CD4-positive, alpha-beta T cell treated with Interleukin-4 for 1 hour (primary cell): Measurements from ENCODE around the gene DESI1.
"Not testable (repeated sequence)": the region's sequence is repeated elsewhere in the genome, so short reads cannot be mapped to it uniquely, and the experiment has no call there.

ENCODE experiments used
- DNase-seq, 2 donors: peaks; one replicate each; pipeline ENCODE4 v3.0.0-alpha.2; 2020 to 2022

DESI1 gene

DNA sequence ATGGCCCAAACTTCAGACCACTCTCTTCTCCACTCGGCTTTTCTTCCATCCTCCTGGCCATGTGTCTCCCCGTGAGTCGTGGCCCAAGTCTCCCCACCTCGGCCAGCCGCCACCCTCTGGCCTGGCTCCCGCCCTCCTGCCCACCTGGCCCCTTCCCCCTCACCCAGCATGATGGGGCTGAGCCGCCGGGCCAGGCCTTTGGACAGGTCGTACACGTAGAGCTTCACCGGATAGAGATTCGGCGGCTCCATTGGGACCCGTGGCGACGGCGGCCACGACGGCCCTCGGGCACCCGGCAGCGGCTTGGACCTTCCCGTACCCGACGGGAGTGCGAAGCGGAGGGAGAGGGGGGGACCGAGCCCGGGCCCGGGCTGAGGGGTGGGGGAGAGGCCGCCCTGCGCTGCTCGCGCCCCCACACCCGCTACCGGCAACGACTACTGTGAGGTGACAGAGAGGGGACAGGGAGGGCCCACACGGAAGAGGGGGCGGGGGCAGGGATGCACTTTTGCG lies at the start of gene DESI1:
DESI1 (minus strand) TSS at position 455 of the 510 bp plus-strand sequence; CDS start at position 251, 204 bp downstream.
- DNase-seq, result no peak

DNA sequence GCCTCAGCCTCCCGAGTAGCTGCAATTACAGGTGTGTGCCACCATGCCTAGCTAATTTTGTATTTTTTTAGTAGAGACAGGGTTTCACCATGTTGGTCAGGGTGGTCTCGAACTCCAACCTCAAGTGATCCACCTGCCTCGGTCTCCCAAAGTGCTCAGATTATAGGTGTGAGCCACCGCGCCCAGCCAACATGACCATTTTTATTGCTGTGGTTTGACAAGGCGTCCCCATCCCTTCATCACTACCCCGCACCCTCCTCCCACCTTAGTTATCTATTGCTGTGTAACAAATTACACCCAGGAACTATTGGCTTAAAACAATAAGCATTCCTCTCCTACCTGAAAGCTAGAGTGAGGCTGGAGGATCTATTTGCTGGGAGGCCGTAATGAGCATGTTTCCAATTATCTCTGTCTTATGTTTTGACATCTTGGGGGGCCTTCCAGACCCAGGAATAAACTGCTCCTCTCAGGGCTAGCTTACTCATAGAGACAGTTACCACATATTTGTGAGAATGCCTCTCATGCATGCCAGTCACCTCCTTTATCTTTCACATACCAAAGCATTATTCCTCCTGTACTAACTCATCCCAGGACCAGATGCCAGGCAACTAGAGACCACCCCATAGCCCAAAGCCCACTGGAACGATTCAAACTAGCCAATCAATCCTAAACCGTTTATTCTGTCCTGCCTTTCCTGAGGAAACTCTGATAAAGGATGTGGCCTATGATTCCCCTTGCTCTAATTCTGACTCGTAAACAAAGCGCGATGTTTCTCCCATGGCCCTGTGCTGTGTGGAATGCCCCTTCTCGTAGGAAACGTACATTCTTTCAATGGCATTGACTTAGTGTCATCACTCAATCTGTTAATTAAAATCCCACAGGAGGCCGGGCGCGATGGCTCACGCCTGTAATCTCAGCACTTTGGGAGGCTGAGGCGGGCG lies 48.4 kb upstream of the DESI1 start:
- no peak for DNase-seq

DNA sequence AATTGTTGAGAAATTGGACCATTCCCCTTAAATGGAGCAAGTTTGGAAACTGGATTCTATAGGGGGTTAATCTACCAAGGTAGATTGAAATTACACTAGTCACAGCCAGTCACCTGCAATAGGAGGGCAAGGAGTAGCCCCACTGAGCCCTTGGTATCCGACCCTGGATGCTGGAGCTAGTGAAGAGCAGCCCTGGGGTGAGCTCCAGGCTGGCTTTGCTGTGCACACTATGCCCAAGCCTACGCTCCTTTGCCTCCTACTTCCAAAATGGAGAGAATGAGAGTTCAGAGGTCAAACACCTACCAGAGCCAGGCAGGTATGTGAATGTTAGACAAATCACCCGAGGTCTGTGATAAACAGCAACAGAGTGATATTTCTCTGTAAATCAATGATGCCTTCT lies 44.1 kb upstream of the DESI1 start:
- DNase-seq, result no peak

DNA sequence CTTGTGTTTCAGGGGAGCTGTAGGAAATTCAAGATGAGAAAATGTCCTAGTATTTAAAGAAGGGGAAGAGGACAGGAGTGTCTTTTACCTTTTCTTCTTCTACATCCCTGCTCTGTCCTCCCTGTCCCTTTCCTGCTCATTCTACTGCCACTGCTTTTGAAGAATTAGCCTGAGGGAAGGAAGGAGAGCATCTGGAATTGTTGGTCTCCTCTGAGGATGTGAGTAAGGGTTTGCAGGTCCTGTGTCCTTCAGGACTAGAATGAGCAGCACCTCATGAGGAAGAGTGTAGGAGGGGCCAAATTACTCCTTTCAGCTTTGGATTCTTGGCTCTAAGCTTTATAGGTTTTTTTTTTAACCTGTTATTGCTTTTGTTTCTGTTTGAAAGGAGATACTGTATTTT lies 43.6 kb upstream of the DESI1 start:
- no peak for DNase-seq

DNA sequence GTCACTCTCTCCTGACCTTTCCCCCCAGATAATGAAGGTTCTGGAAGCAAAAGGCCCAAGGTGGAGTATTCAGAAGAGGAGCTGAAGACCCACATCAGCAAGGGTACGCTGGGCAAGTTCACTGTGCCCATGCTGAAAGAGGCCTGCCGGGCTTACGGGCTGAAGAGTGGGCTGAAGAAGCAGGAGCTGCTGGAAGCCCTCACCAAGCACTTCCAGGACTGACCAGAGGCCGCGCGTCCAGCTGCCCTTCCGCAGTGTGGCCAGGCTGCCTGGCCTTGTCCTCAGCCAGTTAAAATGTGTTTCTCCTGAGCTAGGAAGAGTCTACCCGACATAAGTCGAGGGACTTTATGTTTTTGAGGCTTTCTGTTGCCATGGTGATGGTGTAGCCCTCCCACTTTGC lies 42.8 kb upstream of the DESI1 start:
- DNase-seq, result not testable (repeated sequence)

DNA sequence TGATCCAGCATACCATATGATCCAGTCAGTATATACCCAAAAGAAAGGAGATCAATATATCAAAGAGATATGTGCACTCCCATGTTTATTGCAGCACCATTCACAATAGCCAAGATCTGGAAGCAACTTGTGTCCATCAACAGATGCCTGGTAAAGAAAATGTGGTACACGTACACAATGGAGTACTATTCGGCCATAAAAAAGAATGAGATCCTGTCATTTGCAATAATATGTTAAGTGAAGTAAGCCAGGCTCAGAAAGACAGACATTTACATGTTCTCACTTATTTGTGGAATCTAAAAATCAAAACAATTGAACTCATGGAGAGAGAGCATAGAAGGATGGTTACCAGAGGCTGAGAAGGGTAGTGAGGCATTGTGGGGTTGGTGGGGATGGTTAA lies 40.9 kb upstream of the DESI1 start:
- DNase-seq, result no peak

DNA sequence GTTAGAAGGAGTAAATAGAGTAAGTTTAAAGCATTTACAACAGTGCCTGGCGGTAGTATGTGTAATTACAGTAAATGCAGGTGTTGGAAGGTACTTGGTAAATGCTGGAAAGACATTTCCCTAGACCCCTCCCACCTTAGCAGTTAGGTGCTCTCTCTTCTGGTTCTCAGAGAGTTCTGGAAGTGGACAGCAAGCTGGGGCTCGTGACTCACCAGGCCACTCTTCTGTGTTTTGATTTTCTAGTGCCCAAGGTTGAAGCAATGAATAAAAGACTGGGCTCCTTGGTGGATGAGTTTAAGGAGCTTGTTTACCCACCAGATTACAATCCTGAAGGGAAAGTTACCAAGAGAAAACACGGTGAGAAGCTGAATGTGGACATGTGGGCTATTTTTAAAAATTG lies 40.2 kb upstream of the DESI1 start:
- no peak for DNase-seq

DNA sequence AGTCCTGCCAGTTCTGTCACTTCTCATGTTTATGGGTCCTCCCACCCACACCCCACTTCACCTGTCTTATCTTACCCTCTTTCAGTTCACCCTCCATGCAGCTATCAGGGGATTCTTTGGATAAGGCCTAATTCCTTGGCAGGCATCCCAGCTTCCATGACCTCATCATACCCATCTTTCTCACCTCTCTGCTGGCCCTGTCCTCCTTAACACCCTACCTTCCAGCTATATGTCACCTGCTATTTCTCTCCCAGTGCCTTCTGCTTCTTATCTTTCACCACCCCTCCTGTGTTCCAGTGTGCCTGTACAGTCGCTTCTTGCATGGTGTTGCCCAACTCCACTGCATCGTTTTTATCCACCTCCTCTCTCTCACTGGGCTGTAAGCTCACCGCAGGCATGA lies 39.6 kb upstream of the DESI1 start:
- no peak for DNase-seq

DNA sequence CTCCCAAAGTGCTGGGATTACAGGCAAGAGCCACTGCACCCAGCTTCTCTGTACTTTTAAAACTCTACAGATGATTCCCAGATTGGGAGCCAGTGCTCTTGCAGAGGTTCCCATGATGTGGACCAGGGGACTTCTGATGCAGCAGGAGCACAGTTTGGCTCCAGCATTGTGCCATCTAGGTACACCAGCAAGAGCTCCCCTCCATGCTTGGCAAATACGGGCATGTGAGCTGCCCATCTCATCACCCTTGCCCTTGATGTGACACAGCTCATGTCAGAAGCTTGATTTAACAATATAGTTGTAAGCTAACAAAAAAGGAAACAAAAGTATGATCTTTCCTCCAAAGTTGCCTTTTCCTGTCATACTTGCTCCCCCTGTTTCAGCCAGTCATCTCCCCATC lies 39.1 kb upstream of the DESI1 start:
- DNase-seq, result no peak

DNA sequence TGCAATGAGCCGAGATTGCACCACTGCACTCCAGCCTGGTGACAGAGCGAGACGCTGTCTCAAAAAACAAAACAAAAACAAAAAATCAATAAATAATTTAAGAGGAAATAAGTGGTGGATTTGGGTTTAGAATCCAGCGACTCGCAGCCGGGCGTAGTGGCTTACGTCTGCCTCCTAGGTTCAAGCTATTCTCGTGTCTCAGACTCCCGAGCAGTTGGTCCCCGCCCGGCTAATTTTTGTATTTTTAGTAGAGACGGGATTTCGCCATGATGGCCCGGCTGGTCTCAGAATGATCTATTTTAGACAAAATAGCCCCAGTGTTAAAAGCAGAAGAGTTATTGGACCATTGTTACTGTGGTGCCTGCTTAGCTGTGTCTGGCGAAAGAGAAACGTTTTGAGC lies 38.0 kb upstream of the DESI1 start:
- DNase-seq, result no peak

DNA sequence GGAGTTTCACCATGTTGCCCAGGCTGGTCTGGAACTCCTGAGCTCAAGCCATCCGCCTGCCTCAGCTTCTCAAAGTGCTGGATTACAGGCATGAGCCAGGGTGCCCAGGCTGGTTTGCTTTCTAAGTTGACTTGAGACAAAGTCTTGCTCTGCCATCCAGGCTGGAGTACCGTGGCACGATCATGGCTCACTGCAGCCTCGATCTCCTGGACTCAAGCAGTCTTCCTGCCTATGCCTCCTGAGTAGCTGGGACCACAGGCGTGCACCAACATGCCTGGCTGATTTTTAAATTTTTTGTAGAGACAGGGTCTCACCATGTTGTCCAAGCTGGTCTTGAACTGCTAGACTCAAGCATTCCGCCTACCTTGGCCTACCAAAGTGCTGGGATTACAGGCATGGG lies 36.9 kb upstream of the DESI1 start:
- no peak for DNase-seq

DNA sequence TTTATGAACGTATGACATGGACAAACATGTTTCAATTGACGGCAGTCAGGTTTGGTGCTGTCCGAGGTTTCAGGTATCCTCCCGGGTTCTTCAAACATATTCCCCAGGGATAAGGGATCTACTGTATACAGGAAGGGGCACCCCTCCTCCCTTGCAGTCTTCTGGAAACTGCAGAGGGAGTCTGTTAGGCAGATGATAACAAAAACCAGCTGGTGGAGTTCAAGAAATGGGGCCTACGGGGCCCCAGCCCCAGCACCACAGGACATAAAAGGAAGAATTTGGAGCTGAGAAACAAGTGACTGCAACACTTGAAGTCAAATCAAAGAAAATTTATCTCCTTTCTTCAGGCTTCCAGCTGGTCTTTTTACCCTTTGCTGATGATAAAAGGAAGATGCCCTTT lies 35.7 kb upstream of the DESI1 start:
- DNase-seq, result no peak

DNA sequence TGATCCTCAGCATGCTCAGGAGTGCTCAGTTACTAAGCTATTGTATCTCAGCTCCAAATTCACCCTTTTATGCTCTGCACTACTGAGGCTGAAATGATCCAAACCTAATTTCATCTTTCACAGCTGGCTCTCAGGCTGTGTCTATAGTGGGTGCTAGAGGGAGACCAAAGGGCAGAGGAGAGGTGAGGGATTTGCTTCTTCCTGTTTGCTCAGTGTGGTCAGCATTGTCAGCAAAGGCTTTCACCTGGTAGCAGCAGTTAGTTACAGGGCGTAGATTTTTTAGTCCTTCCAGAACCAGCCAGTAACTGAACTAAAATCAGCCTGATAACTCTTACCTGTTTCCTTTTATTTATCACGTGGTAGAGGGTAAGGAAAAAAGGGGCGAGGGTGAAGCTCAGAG lies 33.5 kb upstream of the DESI1 start:
- no peak for DNase-seq

DNA sequence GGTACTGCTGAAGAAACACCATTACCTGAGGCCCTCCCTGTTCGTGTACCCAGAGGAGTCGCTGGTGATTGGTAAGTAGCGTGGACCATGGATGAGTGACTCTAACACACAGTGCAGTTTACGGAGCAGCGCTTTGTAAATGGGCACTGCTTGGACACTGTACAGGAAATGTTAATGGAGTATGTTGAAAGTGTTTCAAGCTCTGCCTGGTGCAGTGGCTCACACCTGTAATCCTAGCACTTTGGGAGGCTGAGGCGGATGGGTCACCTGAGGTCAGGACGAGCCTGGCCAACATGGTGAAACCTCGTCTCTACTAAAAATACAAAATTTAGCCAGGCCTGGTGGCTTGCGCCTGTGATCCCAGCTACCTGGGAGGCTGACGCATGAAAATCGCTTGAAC lies 30.0 kb upstream of the DESI1 start:
- DNase-seq, result no peak

DNA sequence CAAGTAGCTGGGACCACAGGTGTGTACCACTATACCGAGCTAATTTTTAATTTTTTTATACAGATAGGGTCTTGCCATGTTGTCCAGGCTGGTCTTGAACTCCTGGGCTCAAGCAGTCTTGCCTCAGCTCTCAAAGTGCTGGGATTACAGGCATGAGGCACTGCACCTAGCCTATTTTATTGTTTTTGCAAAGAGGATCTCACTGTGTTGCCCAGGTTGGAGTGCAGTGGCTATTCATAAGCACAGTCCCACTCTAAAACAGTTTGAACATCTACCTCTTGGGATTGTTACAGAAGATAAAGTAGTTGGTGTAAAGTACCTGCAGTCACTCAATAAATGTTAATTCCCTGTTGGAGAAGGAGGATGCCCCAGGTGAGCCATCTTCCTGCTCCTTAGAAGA lies 29.4 kb upstream of the DESI1 start:
- DNase-seq, result no peak

DNA sequence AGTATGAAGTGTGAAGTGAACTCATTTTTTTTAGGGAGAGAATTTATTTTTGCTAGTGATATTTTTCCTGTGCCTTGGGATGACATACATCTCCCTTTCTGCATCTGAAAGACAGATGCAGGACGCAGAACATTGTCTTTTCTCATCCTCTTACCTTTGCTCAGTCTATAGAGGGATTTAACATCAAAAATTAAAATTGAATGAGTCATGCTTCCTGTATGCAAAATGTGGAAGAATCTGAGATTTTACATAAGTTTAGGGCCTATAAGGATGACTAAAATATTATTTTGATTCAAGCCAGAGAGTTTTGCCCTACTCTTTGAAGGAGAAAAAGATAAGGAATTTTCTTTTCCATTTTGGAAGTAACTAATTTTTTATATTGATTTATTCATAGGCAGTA lies 27.6 kb upstream of the DESI1 start:
- no peak for DNase-seq

DNA sequence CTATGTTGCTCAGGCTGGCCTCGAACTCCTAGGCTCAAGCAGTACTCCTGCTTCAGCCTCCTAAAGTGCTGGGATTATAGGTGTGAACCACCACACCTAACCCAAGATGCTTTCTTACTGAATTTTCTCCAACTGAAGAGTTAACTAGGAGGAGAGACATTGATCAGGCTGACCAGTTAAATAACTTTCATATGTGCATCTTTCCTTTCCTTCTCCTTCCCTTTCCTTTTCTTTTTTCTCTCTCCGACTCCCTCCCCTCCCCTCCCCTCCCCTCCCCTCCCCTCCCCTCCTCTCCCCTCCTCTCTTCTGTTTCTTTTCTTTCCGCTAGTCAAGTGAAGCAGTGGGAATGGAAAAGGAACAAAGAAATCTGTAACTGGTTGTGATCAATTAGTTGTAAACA lies 26.9 kb upstream of the DESI1 start:
- DNase-seq, result no peak

DNA sequence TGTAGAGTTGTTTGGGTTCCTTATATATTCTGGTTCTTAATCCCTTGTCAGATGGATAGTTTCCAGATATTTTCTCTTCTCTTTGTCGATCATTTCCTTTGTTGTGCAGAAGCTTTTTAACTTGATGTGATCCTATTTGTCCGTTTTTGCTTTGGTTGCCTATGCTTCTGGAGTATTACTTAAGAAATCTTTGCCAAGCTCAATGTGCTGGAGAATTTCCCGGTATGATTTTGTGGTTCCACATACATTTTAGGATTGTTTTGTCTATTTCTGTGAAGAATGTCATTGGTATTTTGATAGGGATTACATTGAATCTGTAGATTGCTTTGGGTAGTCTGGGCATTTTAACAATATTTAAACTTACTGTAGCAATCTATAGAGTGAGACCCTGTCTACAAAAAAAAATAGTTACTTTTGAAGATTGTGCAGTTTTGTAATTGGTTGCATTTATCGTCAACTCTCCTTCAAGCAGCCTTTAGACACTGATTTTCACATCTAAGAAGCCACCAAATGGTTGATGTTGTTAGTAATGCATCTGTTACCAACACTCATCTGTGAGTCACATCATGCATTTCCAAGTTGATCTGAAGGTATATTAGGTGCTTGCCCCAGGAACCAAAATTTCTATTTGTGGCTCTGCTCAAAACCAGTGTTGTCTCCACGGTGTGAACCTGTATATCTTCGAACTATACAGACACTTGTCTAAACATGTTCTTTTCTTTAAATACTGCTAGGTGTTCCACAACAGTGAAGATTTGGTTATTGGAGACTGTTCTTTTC lies 21.7 kb upstream of the DESI1 start:
- no peak for DNase-seq

DNA sequence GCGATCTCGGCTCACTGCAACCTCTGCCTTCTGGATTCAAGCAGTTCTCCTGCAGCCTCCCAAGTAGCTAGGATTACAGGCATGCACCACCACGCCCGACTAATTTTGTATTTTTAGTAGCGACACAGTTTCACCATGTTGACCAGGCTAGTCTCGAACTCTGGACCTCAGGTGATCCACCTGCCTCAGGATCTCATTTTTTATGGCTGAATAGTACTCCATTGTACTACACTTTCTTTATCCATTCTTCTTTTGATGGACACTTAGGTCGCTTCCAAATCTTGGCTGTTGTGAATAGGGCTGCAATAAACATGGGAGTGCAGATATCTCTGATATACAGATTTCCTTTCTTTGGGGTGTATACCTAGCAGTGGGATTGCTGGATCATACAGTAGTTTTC lies 21.0 kb upstream of the DESI1 start:
- DNase-seq, result no peak

DNA sequence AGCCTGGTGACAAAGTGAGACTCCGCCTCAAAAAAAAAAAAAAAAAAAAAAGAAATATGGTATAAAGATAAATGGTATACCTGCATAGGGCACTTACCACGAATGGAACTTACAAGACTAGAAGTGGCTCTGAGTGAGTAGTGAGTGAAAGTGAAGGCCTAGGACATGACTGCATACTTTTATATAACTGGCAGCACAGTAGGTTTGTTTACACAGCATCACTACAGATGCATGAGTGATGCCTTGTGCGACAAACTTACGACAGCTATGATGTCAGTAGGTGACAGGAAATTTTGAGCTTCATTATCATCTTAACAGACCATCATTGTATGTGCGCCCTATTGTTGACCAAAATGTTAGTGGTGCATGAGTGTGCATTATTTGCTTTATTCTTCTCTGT lies 17.9 kb upstream of the DESI1 start:
- no peak for DNase-seq

DNA sequence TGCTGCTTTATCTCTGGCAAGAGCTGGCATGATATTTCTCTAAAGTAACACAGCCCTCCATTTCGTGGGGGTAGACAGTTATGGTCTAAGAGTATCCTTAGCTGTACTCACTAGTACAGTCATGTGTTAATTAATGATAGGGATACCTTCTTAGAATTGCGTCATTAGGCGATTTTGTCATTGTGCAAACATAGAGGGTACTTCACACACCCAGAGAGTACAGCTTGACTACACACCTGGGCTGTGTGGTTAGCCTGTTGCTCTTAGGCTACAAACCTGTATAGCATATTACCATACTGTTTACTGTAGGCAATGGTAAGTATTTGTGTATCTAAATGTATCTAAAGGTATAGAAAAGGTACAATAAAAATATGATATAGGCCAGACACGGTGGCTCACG lies 17.3 kb upstream of the DESI1 start:
- DNase-seq, result no peak

DNA sequence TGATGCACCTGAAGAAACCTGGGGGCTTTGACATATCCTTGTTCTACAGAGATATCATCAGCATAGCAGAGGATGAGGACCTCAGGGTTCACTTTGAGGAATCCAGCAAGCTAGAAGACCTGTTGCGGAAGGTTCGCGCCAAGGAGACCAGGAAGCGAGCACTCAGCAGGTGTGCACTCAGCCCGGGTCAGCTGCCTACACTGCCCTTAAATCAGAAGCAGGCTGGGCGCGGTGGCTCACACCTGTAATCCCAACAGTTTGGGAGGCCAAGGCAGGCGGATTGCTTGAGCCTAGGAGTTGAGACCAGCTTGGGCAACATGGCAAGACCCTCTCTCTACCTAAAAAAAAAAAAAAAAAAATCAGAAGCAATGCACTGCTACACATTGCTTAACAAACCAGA lies 16.8 kb upstream of the DESI1 start:
- DNase-seq, result not testable (repeated sequence)

DNA sequence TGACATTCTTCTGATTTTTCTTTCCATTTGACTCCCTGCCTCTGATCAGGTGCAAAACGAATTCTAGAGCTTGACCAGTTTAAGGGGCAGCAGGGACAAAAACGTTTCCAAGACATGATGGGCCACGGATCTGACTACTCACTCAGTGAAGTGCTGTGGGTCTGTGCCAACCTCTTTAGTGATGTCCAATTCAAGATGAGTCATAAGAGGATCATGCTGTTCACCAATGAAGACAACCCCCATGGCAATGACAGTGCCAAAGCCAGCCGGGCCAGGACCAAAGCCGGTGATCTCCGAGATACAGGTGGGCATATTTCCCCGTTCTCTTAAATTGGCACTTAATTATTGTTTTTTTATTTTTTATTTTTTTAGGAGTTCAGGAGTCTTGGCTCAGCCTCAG lies 15.6 kb upstream of the DESI1 start:
- no peak for DNase-seq

DNA sequence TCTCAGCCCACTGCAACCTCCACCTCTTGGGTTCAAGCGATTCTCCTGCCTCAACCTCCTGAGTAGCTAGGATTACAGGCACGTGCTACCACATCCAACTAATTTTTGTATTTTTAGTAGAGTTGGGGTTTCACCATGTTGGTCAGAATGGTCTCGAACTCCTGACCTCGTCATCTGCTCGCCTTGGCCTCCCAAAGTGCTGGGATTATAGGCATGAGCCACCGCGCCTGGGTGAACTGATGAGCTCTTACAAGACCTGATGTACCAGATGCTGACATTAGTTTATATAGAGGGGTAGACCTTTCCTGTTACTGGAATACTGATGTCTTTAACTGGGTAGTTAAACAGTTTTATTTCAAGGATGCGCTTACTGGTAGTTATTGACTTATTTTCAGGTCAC lies 13.8 kb upstream of the DESI1 start:
- DNase-seq, result not testable (repeated sequence)
